Activated CD8-positive, alpha-beta T cell treated with anti-CD3 and anti-CD28 coated beads, Interleukin-2, amount 10 ng/mL, durations not matched to agents 7 days and 5 days (primary cell): ENCODE measurements around the gene TRPC6. TPM values are rescaled to one million over a fixed set of nuclear protein-coding genes. Genes with fewer than 3 reads are reported as not detected.

ENCODE experiments used
- ATAC-seq: fragments of 150-1000 bp; cut with Tn5 transposase; one replicate; pipeline ENCODE4 v1.10.0; 2021; ENCODE audit warnings: moderate library complexity
- CTCF ChIA-PET: fragments of 350-600 bp; sonication (Branson Sonifier 250); formaldehyde crosslinking; loops from one replicate; lab custom pipeline; 2021; ENCODE audit warnings: antibody characterized with exemption; lab: Charles Lee
- POLR2A ChIA-PET: fragments of 350-600 bp; sonication (Branson Sonifier 250); formaldehyde crosslinking; loops from one replicate; lab custom pipeline; 2021; ENCODE audit warnings: antibody characterized with exemption; lab: Charles Lee
- DNase-seq: peaks from one replicate; pipeline ENCODE4 v3.0.0-alpha.2; 2020
- H3K27ac Mint-ChIP-seq: one replicate; pipeline ENCODE4 v1.8.0; 2021; ENCODE audit warnings: mild to moderate bottlenecking, mixed read lengths
- H3K27me3 Mint-ChIP-seq: one replicate; pipeline ENCODE4 v1.8.0; 2021; ENCODE audit warnings: low read depth, mixed read lengths
- H3K36me3 Mint-ChIP-seq: one replicate; pipeline ENCODE4 v1.8.0; 2021; ENCODE audit warnings: low read depth, mixed read lengths
- H3K4me1 Mint-ChIP-seq: one replicate; pipeline ENCODE4 v1.8.0; 2021; ENCODE audit warnings: low read depth, mixed read lengths
- H3K4me3 Mint-ChIP-seq: one replicate; pipeline ENCODE4 v1.8.0; 2021; ENCODE audit warnings: mild to moderate bottlenecking, mixed read lengths
- H3K9me3 Mint-ChIP-seq: one replicate; pipeline ENCODE4 v1.8.0; 2022; ENCODE audit warnings: mixed read lengths; ENCODE audit not compliant: insufficient read depth
- microRNA-seq: library from miRNA; unstranded; fragments of <30 nt; microRNA quantifications from one replicate; pipeline ENCODE4 v1.2.0, GENCODE V29; 2022
- total RNA-seq, 2 experiments: library from RNA; stranded (reverse); gene quantifications; one replicate each; pipeline ENCODE4 v1.2.3, GENCODE V29; 2021

The TRPC6 gene
- total RNA-seq, 2 experiments from 2014 or later, result not detected

- ChIA-PET POLR2A (no interaction called here), CTCF (no interaction called here)
Measured at GRCh38 chr11:101433151-101433550, 150.7 kb downstream of the TRPC6 start.

GRCh38 chr11:101429703-101430540 lies 153.9 kb downstream of the TRPC6 start:
- Mint-ChIP-seq H3K27ac (no peak overlapping the region), H3K36me3 (no peaks in the 10 kb centered on the region), H3K9me3 (peaks cover 5% of the 10 kb centered on the region), H3K4me1 (no peaks in the 10 kb centered on the region), H3K4me3 (no peak overlapping the region), H3K27me3 (no peaks in the 10 kb centered on the region)
- CTCF ChIA-PET, result no interaction called here
- no peak for ATAC-seq
- POLR2A ChIA-PET, result no interaction called here
- no peak for DNase-seq

More at GRCh38 chr11:101433151-101433550, 150.7 kb downstream of the TRPC6 start:
- Mint-ChIP-seq H3K27ac (no peak overlapping the region), H3K9me3 (peaks cover 5% of the 10 kb centered on the region), H3K36me3 (no peaks in the 10 kb centered on the region), H3K4me3 (no peak overlapping the region), H3K4me1 (no peaks in the 10 kb centered on the region), H3K27me3 (no peaks in the 10 kb centered on the region)
- DNase-seq (no peak), ATAC-seq (no peak)

GRCh38 chr11:101428918-101429317 lies 154.9 kb downstream of the TRPC6 start:
- no peak for DNase-seq
- no peak for ATAC-seq
- Mint-ChIP-seq H3K9me3 (peaks cover 5% of the 10 kb centered on the region), H3K36me3 (no peaks in the 10 kb centered on the region), H3K27ac (no peak overlapping the region), H3K4me1 (no peaks in the 10 kb centered on the region), H3K27me3 (no peaks in the 10 kb centered on the region), H3K4me3 (no peak overlapping the region)
- CTCF ChIA-PET, result no interaction called here
- POLR2A ChIA-PET, result no interaction called here

- Mint-ChIP-seq H3K9me3 (no peaks in the 10 kb centered on the region), H3K27ac (no peak overlapping the region), H3K4me1 (no peaks in the 10 kb centered on the region), H3K36me3 (no peaks in the 10 kb centered on the region), H3K4me3 (no peak overlapping the region), H3K27me3 (no peaks in the 10 kb centered on the region)
- CTCF ChIA-PET, result no interaction called here
- no peak for ATAC-seq
- DNase-seq, result no peak
- POLR2A ChIA-PET, result no interaction called here
Measured at GRCh38 chr11:101407324-101407723, 176.5 kb downstream of the TRPC6 start.

Small RNA genes within 50 kb of the gene (microRNA-seq; reads per million reads assigned to microRNA genes)
- not detected for gene MIR3920
